GM13976 (cell line): ENCODE measurements around the gene ZAP70.

Experiments
- DNase-seq: peaks from one replicate; pipeline ENCODE4 v3.0.0; 2012; ENCODE audit warnings: low spot score
- CTCF ChIP-seq: IDR thresholded peaks from 2 replicates; pipeline ENCODE4 v1.5.1; 2012; ENCODE audit warnings: borderline replicate concordance, mild to moderate bottlenecking; ENCODE audit not compliant: insufficient read depth; ENCODE audit errors: extremely low read depth, missing control alignments, control extremely low read depth
- in situ Hi-C: fragments of 300-500 bp; cut with MboI; formaldehyde crosslinking; loops from one replicate; pipeline ENCODE4 v1.12.0; 2022; ENCODE audit warnings: low sequenced_read_pairs, mixed read lengths, inconsistent platforms; ENCODE audit not compliant: unreplicated experiment

The ZAP70 gene

GRCh38 chr2:97704989-97705388 lies 8.4 kb upstream of the ZAP70 start:
- no peak for TF ChIP-seq CTCF
- in situ Hi-C loops, result loop anchor here (10.0 kb wide), 1 partner anchor 680 kb away; no protein-coding TSS in a partner anchor
- DNase-seq, result no peak

GRCh38 chr2:97706112-97706511 lies 7.3 kb upstream of the ZAP70 start:
- DNase-seq, result no peak
- no peak for TF ChIP-seq CTCF
- in situ Hi-C loops, result loop anchor here (10.0 kb wide), 1 partner anchor 679 kb away; no protein-coding TSS in a partner anchor

GRCh38 chr2:97706708-97707345 lies 6.5 kb upstream of the ZAP70 start:
- DNase-seq, result no peak
- TF ChIP-seq CTCF, result no peak
- in situ Hi-C loops, result loop anchor here (10.0 kb wide), 1 partner anchor 678 kb away; no protein-coding TSS in a partner anchor

GRCh38 chr2:97707362-97708047 lies 5.9 kb upstream of the ZAP70 start:
- no peak for DNase-seq
- TF ChIP-seq CTCF, result no peak
- in situ Hi-C loops, result loop anchor here (10.0 kb wide), 1 partner anchor 677 kb away; no protein-coding TSS in a partner anchor

- in situ Hi-C loops, result loop anchor here (10.0 kb wide), 1 partner anchor 677 kb away; no protein-coding TSS in a partner anchor
- no peak for DNase-seq
- no peak for TF ChIP-seq CTCF
Observed at GRCh38 chr2:97708048-97708380, 5.4 kb upstream of the ZAP70 start.

- in situ Hi-C loops, result loop anchor here (10.0 kb wide), 1 partner anchor 676 kb away; no protein-coding TSS in a partner anchor
Observed at GRCh38 chr2:97708608-97709007, 4.8 kb upstream of the ZAP70 start.

More at GRCh38 chr2:97708608-97709007, 4.8 kb upstream of the ZAP70 start:
- DNase-seq, result no peak
- TF ChIP-seq CTCF, result no peak
